ENCODE results near the gene CHCHD10. TPM values are rescaled to one million over a fixed set of nuclear protein-coding genes. Genes with fewer than 3 reads are reported as not detected.
A peak's percentile ranks its signal among the peaks of the same experiment; 100 is the strongest.

Gene CHCHD10
- total and polyA plus RNA-seq, 2 of the 4 experiments (the other 2 are of a cell fraction), result 2.2 to 11.2 TPM

DNA sequence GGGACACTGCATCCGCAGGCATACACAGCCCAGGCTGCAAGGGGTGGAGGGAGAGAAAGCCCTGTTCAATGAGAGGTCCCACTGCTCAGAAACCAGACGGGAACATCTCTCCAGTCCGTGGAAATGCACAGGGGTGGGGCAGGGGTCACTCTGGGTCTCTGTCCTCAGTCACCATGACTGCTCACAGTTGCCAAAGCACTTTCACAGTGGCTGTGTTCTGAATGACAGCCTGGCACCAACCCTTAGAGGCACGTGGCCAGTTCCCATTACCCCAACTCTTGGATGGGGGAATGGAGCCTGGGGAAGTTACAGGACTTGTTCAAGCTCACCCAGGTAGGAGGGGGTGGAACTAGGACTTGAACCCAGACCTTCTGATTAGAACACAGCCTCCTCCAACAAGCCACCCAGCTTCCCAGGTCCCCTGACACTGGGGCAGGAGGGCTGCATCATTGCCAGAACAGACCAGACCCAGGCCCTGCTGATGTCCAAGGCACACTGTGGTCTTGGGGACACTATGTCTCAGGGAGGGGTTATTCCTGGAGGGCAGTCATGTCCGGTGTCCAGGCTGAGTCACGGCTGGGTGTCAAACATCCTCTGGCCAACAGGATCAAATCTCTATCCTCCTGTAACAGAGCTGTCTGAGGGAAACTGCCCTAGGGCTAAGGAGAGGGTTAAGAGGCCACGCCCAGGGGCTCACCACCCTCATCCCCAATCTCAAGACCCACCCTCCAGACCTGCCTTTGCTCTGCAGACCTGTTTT lies 25.1 kb downstream of the CHCHD10 start:
- Histone ChIP-seq H3K14ac (replicated peaks; ENCODE audit: low read depth, low read length) (no peak overlapping the region), H2AFZ (replicated peaks; ENCODE audit: low read length, poor library complexity) (peak overlapping the region; percentile 21), H4K20me1 (ENCODE audit: insufficient read depth, low read length) (no peaks in the 10 kb centered on the region), H3K4me3 (ENCODE audit: insufficient read depth, low read depth, low read length) (no peak overlapping the region), H2BK15ac (ENCODE audit: low read depth, low read length) (no peak overlapping the region), H3K36me3 (ENCODE audit: control insufficient read depth, insufficient read depth, low read length) (peaks cover 31% of the 10 kb centered on the region), H4K8ac (ENCODE audit: low read depth in 2 of 2, low read length in 2 of 2) (no peak overlapping the region), H4K5ac (ENCODE audit: low read depth, low read length) (no peak overlapping the region), H3K79me1 (ENCODE audit: low read depth in 1 of 2, low read length in 2 of 2) (peaks cover 4 to 11% of the 10 kb centered on the region in 2 experiments; a peak in 2 of 4 replicates), H3K4ac (ENCODE audit: low read depth, low read length) (no peak overlapping the region), H3K9me3 (ENCODE audit: control insufficient read depth, insufficient read depth, low read length) (peaks cover 4% of the 10 kb centered on the region; the same call in 1 of the 2 replicates), H3K18ac (ENCODE audit: low read depth, low read length) (no peak overlapping the region), H3K4me1 (ENCODE audit: control insufficient read depth, insufficient read depth, low read length) (no peaks in the 10 kb centered on the region), H3K27me3 (ENCODE audit: control insufficient read depth, insufficient read depth, low read length) (no peaks in the 10 kb centered on the region), H3K27ac (ENCODE audit: insufficient read depth, low read length) (no peak overlapping the region), H3K9me1 (ENCODE audit: insufficient read depth, low read length) (peaks cover 5% of the 10 kb centered on the region; the same call in 1 of the 2 replicates), H2BK120ac (ENCODE audit: low read depth, low read length) (no peak overlapping the region), H2AK9ac (replicated peaks; ENCODE audit: low read depth, low read length, poor library complexity) (no peak overlapping the region), H2BK5ac (ENCODE audit: low read depth, low read length, poor library complexity, severe bottlenecking) (no peak overlapping the region), H3K9ac (ENCODE audit: low read depth, low read length) (no peak overlapping the region), H3K4me2 (ENCODE audit: low read depth, low read length) (no peak overlapping the region), H2AK5ac (ENCODE audit: low read depth, low read length) (no peak overlapping the region), H4K91ac (ENCODE audit: insufficient read depth, low read depth, low read length) (no peak overlapping the region), H3K23ac (ENCODE audit: low read depth, low read length) (no peak overlapping the region), H2BK20ac (ENCODE audit: low read depth, low read length) (no peak overlapping the region), H3K56ac (ENCODE audit: extremely low read depth, insufficient read depth, low read length) (no peak overlapping the region)
- intact Hi-C loops (cut with micrococcal nuclease), result no loop called here
- ChIA-PET CTCF (no interaction called here), POLR2A (ENCODE audit: unreplicated experiment) (no interaction called here)
- TF ChIP-seq BHLHE40 (IDR thresholded peaks at IDR 0.05; ENCODE audit: low read depth, low read length) (no peak), ELK1 (IDR thresholded peaks at IDR 0.05; ENCODE audit: borderline replicate concordance, low read depth, low read length) (no peak), MAZ (IDR thresholded peaks at IDR 0.05; ENCODE audit: borderline replicate concordance, low read depth, low read length) (no peak), RFX5 (IDR thresholded peaks at IDR 0.05; ENCODE audit: low read depth, low read length) (no peak), MXI1 (IDR thresholded peaks at IDR 0.05; ENCODE audit: borderline replicate concordance, low read depth, low read length) (no peak), NFE2L2 (IDR thresholded peaks at IDR 0.05; ENCODE audit: low read depth, low read length) (no peak), SMC3 (IDR thresholded peaks at IDR 0.05; ENCODE audit: low read depth, low read length) (no peak), RCOR1 (IDR thresholded peaks at IDR 0.05; ENCODE audit: insufficient replicate concordance, low read length) (no peak), CEBPB (IDR thresholded peaks at IDR 0.05; ENCODE audit: low read depth, low read length) (no peak), MAFK (IDR thresholded peaks at IDR 0.05; ENCODE audit: low read depth, low read length) (no peak), FOS (IDR thresholded peaks at IDR 0.05; ENCODE audit: low read depth, low read length) (no peak), CHD1 (IDR thresholded peaks at IDR 0.05; ENCODE audit: low read depth, low read length) (no peak), RAD21 (IDR thresholded peaks at IDR 0.05; ENCODE audit: low read length) (no peak), POLR2A (IDR thresholded peaks at IDR 0.05; ENCODE audit: low read depth, low read length) (no peak)
- TF ChIP-seq, protein P1, sequence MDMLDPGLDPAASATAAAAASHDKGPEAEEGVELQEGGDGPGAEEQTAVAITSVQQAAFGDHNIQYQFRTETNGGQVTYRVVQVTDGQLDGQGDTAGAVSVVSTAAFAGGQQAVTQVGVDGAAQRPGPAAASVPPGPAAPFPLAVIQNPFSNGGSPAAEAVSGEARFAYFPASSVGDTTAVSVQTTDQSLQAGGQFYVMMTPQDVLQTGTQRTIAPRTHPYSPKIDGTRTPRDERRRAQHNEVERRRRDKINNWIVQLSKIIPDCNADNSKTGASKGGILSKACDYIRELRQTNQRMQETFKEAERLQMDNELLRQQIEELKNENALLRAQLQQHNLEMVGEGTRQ (IDR thresholded peaks at IDR 0.05; ENCODE audit: low read depth, low read length), result no peak
- ATAC-seq (ENCODE audit: low read depth), result no peak
- no TSS peak for BruUV-seq (replicated peaks)
- DNase-seq, result no peak
- in situ Hi-C loops (cut with MboI; ENCODE audit: low sequenced_read_pairs), result no loop called here
- WGBS, 2 experiments (ENCODE audit: extremely low coverage in 2 of 2, insufficient read length in 1 of 2), result 100% methylated on average over 1 of the region's 7 CpGs; no CpG with 5 or more reads in 1 of the 2 experiments
- dilution Hi-C loops (cut with HindIII; ENCODE audit: low sequenced_read_pairs, unreplicated experiment), result no loop called here

All from IMR-90 (cell line).